ENCODE measurements around the gene GVQW3. TPM values are rescaled to one million over a fixed set of nuclear protein-coding genes. Genes with fewer than 3 reads are reported as not detected.

GVQW3 gene
- total and polyA plus RNA-seq, 4 donors: 0.53 to 7.0 (median 1.6) TPM

GRCh38 chr11:76347466-76347865 is 33.7 kb upstream of the GVQW3 start:
- peak; percentile 40 to 83 (median 69) for DNase-seq
- no peaks in the 10 kb centered on the region for H3K27me3 ChIP-seq (ENCODE audit: control insufficient read depth in 3 of 3, insufficient read depth in 3 of 3, low read length in 2 of 3)
- no peak overlapping the region for H3K27ac ChIP-seq (ENCODE audit: low read depth in 1 of 2, low read length in 1 of 2)
- peaks cover 0 to 13% (median 0%) of the 10 kb centered on the region in 5 donors for H3K4me1 ChIP-seq (ENCODE audit: control insufficient read depth in 5 of 5, insufficient read depth in 5 of 5, low read length in 5 of 5)
- H3K9ac ChIP-seq (ENCODE audit: insufficient read depth in 1 of 2, low read length in 2 of 2): peak overlapping the region in 1 of 2 donors; percentile 40
- 53 to 55% methylated on average over 2 of the region's 2 CpGs for WGBS, 2 donors
- peaks cover 0 to 8% (median 2%) of the 10 kb centered on the region in 4 donors for H3K36me3 ChIP-seq (ENCODE audit: control insufficient read depth in 4 of 4, insufficient read depth in 4 of 4, low read length in 4 of 4)
- TF ChIP-seq, protein P1, sequence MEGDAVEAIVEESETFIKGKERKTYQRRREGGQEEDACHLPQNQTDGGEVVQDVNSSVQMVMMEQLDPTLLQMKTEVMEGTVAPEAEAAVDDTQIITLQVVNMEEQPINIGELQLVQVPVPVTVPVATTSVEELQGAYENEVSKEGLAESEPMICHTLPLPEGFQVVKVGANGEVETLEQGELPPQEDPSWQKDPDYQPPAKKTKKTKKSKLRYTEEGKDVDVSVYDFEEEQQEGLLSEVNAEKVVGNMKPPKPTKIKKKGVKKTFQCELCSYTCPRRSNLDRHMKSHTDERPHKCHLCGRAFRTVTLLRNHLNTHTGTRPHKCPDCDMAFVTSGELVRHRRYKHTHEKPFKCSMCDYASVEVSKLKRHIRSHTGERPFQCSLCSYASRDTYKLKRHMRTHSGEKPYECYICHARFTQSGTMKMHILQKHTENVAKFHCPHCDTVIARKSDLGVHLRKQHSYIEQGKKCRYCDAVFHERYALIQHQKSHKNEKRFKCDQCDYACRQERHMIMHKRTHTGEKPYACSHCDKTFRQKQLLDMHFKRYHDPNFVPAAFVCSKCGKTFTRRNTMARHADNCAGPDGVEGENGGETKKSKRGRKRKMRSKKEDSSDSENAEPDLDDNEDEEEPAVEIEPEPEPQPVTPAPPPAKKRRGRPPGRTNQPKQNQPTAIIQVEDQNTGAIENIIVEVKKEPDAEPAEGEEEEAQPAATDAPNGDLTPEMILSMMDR (IDR thresholded peaks at IDR 0.05; ENCODE audit: control extremely low read depth, extremely low read depth): no peak
- ATAC-seq (ENCODE audit: insufficient read depth, low FRiP score): no peak
- H3K4me3 ChIP-seq: no peak overlapping the region
- no peaks in the 10 kb centered on the region for H3K9me3 ChIP-seq (ENCODE audit: control insufficient read depth in 4 of 4, insufficient read depth in 3 of 4, low read length in 3 of 4)

GRCh38 chr11:76348348-76348747 is 32.8 kb upstream of the GVQW3 start:
- no peak for DNase-seq
- no peak overlapping the region for H3K4me3 ChIP-seq
- no peaks in the 10 kb centered on the region for H3K27me3 ChIP-seq (ENCODE audit: control insufficient read depth in 3 of 3, insufficient read depth in 3 of 3, low read length in 2 of 3)
- no peak overlapping the region for H3K9ac ChIP-seq (ENCODE audit: insufficient read depth in 1 of 2, low read length in 2 of 2)
- H3K36me3 ChIP-seq (ENCODE audit: control insufficient read depth in 4 of 4, insufficient read depth in 4 of 4, low read length in 4 of 4): peaks cover 2 to 10% (median 5%) of the 10 kb centered on the region in 4 donors
- H3K27ac ChIP-seq (ENCODE audit: low read depth in 1 of 2, low read length in 1 of 2): no peak overlapping the region
- TF ChIP-seq, protein P1 (IDR thresholded peaks at IDR 0.05; ENCODE audit: control extremely low read depth, extremely low read depth): no peak
- no peak for ATAC-seq (ENCODE audit: insufficient read depth, low FRiP score)
- WGBS, 2 donors: 69 to 92% methylated on average over 3 of the region's 3 CpGs
- no peaks in the 10 kb centered on the region for H3K9me3 ChIP-seq (ENCODE audit: control insufficient read depth in 4 of 4, insufficient read depth in 3 of 4, low read length in 3 of 4)
- peaks cover 0 to 13% (median 0%) of the 10 kb centered on the region in 5 donors for H3K4me1 ChIP-seq (ENCODE audit: control insufficient read depth in 5 of 5, insufficient read depth in 5 of 5, low read length in 5 of 5)

- no peak overlapping the region for H3K27ac ChIP-seq (ENCODE audit: low read depth in 1 of 2, low read length in 1 of 2)
- H3K9me3 ChIP-seq (ENCODE audit: control insufficient read depth in 4 of 4, insufficient read depth in 3 of 4, low read length in 3 of 4): peaks cover 0 to 3% (median 0%) of the 10 kb centered on the region in 4 donors
- no peak for ATAC-seq (ENCODE audit: insufficient read depth, low FRiP score)
- no peak overlapping the region for H3K9ac ChIP-seq (ENCODE audit: insufficient read depth in 1 of 2, low read length in 2 of 2)
- no peaks in the 10 kb centered on the region for H3K27me3 ChIP-seq (ENCODE audit: control insufficient read depth in 3 of 3, insufficient read depth in 3 of 3, low read length in 2 of 3)
- 89 to 98% methylated on average over 1 of the region's 1 CpG for WGBS, 2 donors
- H3K36me3 ChIP-seq (ENCODE audit: control insufficient read depth in 4 of 4, insufficient read depth in 4 of 4, low read length in 4 of 4): peaks cover 10 to 23% (median 18%) of the 10 kb centered on the region in 4 donors
- no peak for DNase-seq
- H3K4me3 ChIP-seq: no peak overlapping the region
- H3K4me1 ChIP-seq (ENCODE audit: control insufficient read depth in 5 of 5, insufficient read depth in 5 of 5, low read length in 5 of 5): no peaks in the 10 kb centered on the region
- TF ChIP-seq, protein P1 (IDR thresholded peaks at IDR 0.05; ENCODE audit: control extremely low read depth, extremely low read depth): no peak
Measured at GRCh38 chr11:76355172-76355571, 26.0 kb upstream of the GVQW3 start.

- Histone ChIP-seq H3K9ac (ENCODE audit: insufficient read depth in 1 of 2, low read length in 2 of 2) (no peak overlapping the region), H3K4me3 (no peak overlapping the region), H3K27ac (ENCODE audit: low read depth in 1 of 2, low read length in 1 of 2) (no peak overlapping the region), H3K36me3 (ENCODE audit: control insufficient read depth in 4 of 4, insufficient read depth in 4 of 4, low read length in 4 of 4) (peaks cover 0 to 3% (median under 1%) of the 10 kb centered on the region in 4 donors), H3K9me3 (ENCODE audit: control insufficient read depth in 4 of 4, insufficient read depth in 3 of 4, low read length in 3 of 4) (no peaks in the 10 kb centered on the region), H3K27me3 (ENCODE audit: control insufficient read depth in 3 of 3, insufficient read depth in 3 of 3, low read length in 2 of 3) (no peaks in the 10 kb centered on the region), H3K4me1 (ENCODE audit: control insufficient read depth in 5 of 5, insufficient read depth in 5 of 5, low read length in 5 of 5) (peaks cover 0 to 15% (median 4%) of the 10 kb centered on the region in 5 donors)
- DNase-seq: no peak
- ATAC-seq (ENCODE audit: insufficient read depth, low FRiP score): no peak
- TF ChIP-seq, protein P1 (IDR thresholded peaks at IDR 0.05; ENCODE audit: control extremely low read depth, extremely low read depth): no peak
Measured at GRCh38 chr11:76361374-76361773, 19.7 kb upstream of the GVQW3 start.

Measured in lung (tissue), 12 donors.